ENCODE measurements around the gene DDTL. TPM values are rescaled to one million over a fixed set of nuclear protein-coding genes. Genes with fewer than 3 reads are reported as not detected.
"Not testable (repeated sequence)": the region's sequence is repeated elsewhere in the genome, so short reads cannot be mapped to it uniquely, and the experiment has no call there.

The DDTL gene
- total and polyA plus RNA-seq, 8 donors, result 2.7 to 53.6 (median 4.5) TPM; not detected in 2

- Histone ChIP-seq H3K27ac (no peak overlapping the region), H3K4me1 (peaks cover 0 to 5% (median 0%) of the 10 kb centered on the region in 4 donors), H3K27me3 (no peaks in the 10 kb centered on the region), H3K9me3 (no peaks in the 10 kb centered on the region), H3K36me3 (no peaks in the 10 kb centered on the region), H3K4me3 (no peak overlapping the region)
- WGBS, 5 donors, result 47 to 54% (median 49%) methylated on average over 6 of the region's 6 CpGs; no CpG with 5 or more reads in 2 of the 5 donors
- DNase-seq, result peak in 1 of 2 donors; percentile 73
- intact Hi-C loops (cut with DNase I; ENCODE audit: low total_unique reads), result no loop called here
- TF ChIP-seq EP300 (IDR thresholded peaks at IDR 0.05) (no peak), POLR2A (IDR thresholded peaks at IDR 0.05) (no peak), POLR2AphosphoS5 (IDR thresholded peaks at IDR 0.05) (no peak)
- TF ChIP-seq, protein P1, sequence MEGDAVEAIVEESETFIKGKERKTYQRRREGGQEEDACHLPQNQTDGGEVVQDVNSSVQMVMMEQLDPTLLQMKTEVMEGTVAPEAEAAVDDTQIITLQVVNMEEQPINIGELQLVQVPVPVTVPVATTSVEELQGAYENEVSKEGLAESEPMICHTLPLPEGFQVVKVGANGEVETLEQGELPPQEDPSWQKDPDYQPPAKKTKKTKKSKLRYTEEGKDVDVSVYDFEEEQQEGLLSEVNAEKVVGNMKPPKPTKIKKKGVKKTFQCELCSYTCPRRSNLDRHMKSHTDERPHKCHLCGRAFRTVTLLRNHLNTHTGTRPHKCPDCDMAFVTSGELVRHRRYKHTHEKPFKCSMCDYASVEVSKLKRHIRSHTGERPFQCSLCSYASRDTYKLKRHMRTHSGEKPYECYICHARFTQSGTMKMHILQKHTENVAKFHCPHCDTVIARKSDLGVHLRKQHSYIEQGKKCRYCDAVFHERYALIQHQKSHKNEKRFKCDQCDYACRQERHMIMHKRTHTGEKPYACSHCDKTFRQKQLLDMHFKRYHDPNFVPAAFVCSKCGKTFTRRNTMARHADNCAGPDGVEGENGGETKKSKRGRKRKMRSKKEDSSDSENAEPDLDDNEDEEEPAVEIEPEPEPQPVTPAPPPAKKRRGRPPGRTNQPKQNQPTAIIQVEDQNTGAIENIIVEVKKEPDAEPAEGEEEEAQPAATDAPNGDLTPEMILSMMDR (IDR thresholded peaks at IDR 0.05), result peak in 2 of 7 experiments; percentile 29 to 50
Measured at GRCh38 chr22:23984430-23984829, 17.7 kb downstream of the DDTL start.

DNA sequence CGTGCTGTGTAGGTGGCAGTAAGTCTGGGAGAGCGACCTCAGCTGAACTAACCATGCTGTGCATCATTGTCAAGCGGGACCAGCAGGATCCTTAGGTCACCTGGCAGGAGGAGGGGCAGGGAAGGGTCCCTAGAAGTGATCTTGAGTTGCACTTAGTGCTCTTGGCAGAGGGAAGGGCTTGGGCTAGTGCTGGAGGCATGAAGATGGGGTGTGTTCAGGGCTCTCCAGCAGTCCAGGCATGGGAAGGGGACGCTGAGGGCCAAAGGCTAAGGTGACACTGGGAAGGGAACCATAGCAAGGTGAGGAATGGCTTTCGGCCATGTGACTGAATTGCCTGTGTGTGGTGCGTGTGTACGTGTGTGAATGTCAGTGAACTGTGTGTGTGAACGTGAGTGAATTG, 19.4 kb downstream of the DDTL start:
- H3K27me3 ChIP-seq; intact Hi-C loops (cut with DNase I; ENCODE audit: low total_unique reads); H3K4me3 ChIP-seq; H3K4me1 ChIP-seq; H3K27ac ChIP-seq; DNase-seq; H3K36me3 ChIP-seq; H3K9me3 ChIP-seq: not testable (repeated sequence)
- 78 to 87% (median 80%) methylated on average over 6 to 8 of the region's 8 CpGs; no CpG with 5 or more reads in 2 of the 5 donors for WGBS, 5 donors

GRCh38 chr22:23986538-23987178, 20.0 kb downstream of the DDTL start:
- 67 to 88% (median 87%) methylated on average over 4 of the region's 4 CpGs; no CpG with 5 or more reads in 2 of the 5 donors for WGBS, 5 donors
- H3K36me3 ChIP-seq; DNase-seq; H3K27ac ChIP-seq; intact Hi-C loops (cut with DNase I; ENCODE audit: low total_unique reads); H3K4me3 ChIP-seq; H3K9me3 ChIP-seq; H3K4me1 ChIP-seq; H3K27me3 ChIP-seq: not testable (repeated sequence)

DNA sequence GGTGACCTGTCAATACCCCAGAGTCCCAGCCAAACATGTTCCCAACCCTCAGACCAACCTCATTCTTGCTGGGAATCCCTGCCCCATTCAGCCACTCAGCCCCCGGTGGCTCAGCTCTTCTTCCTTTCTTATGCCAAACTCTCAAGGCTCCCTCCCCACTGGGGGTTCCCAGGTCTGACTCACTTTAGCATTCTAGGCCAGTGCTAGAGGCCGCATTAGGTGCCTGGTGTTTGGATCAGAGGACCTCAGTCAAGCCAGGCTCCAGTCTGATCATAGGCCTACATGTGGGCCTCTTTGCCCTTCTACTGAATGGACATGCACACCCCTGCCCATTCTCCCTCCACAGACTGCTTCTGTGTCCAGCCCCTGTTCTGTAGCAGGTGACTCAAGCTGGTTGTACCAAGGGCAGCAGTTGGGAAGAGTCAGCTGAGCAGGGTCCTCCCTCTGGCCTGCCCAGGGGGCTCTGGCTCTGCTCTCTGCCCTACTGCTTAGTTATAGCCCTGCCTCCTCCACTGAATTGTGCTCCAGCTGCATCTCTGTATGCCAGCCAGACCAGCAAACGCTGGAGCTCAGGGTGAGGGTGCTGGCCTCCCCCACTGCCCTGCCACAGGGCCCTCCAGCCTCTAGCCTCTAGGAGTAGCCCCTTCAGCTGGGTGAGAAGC, 23.0 kb downstream of the DDTL start:
- H3K27me3 ChIP-seq; H3K4me1 ChIP-seq; intact Hi-C loops (cut with DNase I; ENCODE audit: low total_unique reads); H3K4me3 ChIP-seq; DNase-seq; H3K36me3 ChIP-seq; H3K9me3 ChIP-seq; H3K27ac ChIP-seq: not testable (repeated sequence)
- WGBS, 5 donors, result 82 to 100% (median 90%) methylated on average over 1 to 2 of the region's 3 CpGs; no CpG with 5 or more reads in 1 of the 5 donors

GRCh38 chr22:23993080-23993479, 26.4 kb downstream of the DDTL start:
- H3K9me3 ChIP-seq; H3K4me1 ChIP-seq; H3K36me3 ChIP-seq; intact Hi-C loops (cut with DNase I; ENCODE audit: low total_unique reads); H3K27ac ChIP-seq; H3K4me3 ChIP-seq; DNase-seq; H3K27me3 ChIP-seq: not testable (repeated sequence)
- 56 to 92% (median 84%) methylated on average over 2 of the region's 2 CpGs for WGBS, 5 donors

DNA sequence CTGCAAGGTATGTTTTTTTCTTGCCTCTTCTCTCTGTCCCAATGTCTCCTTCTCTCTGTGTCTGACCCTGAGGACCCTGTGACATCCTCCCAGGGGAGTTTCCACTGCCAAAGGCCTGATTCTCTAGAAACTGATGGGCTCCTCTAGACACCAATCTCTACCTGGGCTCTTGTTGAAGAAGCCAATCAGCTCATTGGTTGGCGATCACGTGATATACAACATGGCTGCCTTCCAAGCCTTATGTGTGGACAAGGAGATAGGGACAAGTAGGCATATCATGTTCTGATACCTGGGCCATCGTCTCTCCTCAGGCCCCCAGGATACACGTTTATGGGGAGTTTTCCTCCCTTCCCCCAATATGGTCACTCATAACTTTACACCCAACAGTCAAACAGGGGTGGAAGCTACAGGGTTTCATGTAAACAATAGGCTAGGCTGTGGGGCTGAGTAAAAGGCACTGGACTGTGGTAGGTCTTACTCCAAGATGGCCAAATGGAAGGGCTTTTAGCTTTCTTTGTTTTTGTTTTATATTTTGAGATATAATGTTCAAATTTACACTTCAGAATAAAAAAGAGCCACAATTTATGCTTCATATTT, 27.0 kb downstream of the DDTL start:
- H3K36me3 ChIP-seq; intact Hi-C loops (cut with DNase I; ENCODE audit: low total_unique reads); H3K27ac ChIP-seq; H3K4me1 ChIP-seq; H3K4me3 ChIP-seq; H3K9me3 ChIP-seq; H3K27me3 ChIP-seq: not testable (repeated sequence)
- peak in 1 of 2 donors; percentile 45 for DNase-seq
- WGBS, 5 donors, result 29 to 69% (median 47%) methylated on average over 4 of the region's 4 CpGs

- intact Hi-C loops (cut with DNase I; ENCODE audit: low total_unique reads), result no loop called here
- Histone ChIP-seq H3K27me3 (no peaks in the 10 kb centered on the region), H3K36me3 (no peaks in the 10 kb centered on the region), H3K4me3 (no peak overlapping the region), H3K27ac (no peak overlapping the region), H3K9me3 (no peaks in the 10 kb centered on the region), H3K4me1 (no peaks in the 10 kb centered on the region)
- TF ChIP-seq POLR2AphosphoS5 (IDR thresholded peaks at IDR 0.05), result no peak
- TF ChIP-seq, protein P1 (IDR thresholded peaks at IDR 0.05), result no peak
- TF ChIP-seq EP300 (IDR thresholded peaks at IDR 0.05), result no peak
- TF ChIP-seq POLR2A (IDR thresholded peaks at IDR 0.05), result no peak
- no peak for DNase-seq
- 83 to 92% (median 87%) methylated on average over 3 of the region's 3 CpGs for WGBS, 5 donors
Measured at GRCh38 chr22:23997092-23997491, 30.4 kb downstream of the DDTL start.

DNA sequence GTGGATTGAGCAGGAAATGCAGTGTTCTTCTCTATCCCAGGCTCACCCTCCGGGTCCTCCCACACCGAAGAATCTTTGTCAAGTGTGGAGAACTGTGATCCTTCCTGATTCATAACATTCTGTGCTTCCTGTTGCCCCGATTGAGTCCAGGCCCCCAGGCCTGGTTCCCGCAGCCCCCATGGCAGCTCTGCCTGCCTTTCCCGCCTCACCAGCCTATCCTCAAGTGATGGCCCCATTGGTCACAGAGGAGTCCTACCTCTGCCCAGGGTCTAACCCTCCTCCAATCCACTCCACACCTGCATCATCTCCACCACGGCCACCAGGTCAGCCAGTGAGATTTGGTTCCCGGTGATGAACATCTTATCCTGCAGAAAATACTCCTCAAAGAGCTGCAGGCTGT, 33.1 kb downstream of the DDTL start:
- H3K4me1 ChIP-seq; H3K9me3 ChIP-seq; H3K27me3 ChIP-seq; H3K36me3 ChIP-seq; H3K4me3 ChIP-seq; DNase-seq; H3K27ac ChIP-seq; intact Hi-C loops (cut with DNase I; ENCODE audit: low total_unique reads): not testable (repeated sequence)
- WGBS, 5 donors, result 72 to 89% (median 85%) methylated on average over 7 of the region's 7 CpGs
